Measurements from ENCODE around the gene PROX2.

Gene PROX2

DNA sequence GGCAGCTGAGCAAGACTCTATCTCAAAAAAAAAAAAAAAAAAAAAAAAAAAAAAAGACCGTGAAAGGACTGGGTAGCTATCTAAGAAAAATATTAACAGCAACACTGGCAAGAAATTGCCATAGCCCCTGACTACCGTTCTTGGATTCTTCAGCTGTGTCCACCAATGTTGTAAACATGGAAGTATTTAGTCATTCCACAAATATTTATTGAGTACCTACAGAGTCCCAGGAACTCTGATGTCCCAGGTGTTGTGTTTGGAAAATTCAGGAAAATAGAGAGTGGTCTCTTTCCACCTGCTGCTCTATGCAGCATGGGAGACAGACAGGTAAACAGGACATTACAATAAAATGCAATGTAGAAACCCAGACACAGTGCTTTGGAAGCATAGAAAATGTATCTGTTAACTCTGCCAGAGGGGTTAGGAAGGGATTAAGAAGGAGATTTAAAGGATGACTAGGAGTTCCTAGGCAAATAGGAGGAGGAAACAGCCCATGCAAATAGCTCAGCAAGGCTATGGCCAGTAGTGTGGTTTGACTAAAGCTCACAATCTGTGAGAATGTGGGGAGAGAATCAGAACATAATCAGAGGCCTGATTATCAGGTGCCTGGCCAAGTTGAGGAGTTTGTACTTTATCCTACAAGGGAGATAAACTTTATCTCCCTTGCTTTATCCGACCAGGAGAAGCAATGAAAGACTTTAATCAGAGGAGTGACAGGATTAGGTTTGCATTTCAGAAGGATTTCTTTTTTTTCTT lies 3.7 kb upstream of the PROX2 start:
- DNase-seq = no peak

DNA sequence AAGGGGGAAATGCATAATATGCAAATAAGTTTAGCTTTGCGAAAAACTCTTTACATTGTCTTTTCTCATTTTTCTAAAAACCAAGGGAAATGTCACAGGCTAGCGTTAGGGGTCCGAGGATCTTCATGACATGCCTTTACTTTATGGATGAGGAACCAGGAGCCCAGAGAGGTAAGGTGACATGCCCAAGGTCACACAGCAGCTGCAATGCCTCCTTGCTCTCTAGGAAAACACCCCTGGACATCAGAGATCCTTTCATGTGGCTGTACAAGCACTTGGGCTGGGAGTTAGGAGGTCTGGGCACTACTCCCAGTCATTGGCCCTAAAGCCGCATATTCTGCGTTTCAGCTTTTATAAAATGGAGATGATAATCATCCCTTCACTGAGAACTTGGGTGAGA lies 741 bp downstream of the PROX2 start:
- no peak for DNase-seq

DNA sequence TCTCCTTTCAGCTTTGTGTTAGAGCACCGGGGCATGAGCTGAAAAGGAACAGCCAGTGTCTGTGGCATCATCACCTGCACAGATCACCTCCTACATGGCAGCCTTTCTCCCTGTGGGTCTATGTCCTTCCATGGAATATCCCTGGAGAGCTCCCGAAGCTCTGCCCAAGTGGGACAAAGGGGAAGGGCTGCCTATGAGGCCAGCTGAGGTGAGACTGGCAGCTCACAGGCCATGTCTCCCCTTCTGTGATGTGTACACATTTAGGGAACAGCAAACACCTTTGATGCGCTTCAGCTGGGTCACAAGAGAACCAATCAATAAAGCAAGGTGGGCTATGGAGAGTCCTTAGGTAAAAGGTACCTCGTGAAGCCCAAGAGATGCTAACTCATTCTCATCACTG lies 4.1 kb downstream of the PROX2 start:
- no peak for DNase-seq

DNA sequence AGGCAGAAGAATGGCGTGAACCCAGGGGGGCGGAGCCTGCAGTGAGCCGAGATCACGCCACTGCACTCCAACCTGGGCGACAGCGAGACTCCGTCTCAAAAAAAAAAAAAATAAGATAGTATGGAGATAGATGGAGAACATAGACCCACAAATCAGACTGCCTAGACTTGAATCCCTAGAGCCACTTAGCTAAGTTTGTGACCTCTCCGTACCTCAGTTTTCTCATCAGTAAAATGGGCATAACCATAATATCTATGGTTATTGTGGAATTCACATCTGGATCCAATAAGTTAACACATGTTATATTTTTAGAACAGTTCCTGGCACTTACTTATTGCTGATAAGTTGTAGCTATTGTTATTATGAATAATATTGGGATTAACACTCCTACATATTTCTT lies 7.2 kb downstream of the PROX2 start:
- DNase-seq = no peak

DNA sequence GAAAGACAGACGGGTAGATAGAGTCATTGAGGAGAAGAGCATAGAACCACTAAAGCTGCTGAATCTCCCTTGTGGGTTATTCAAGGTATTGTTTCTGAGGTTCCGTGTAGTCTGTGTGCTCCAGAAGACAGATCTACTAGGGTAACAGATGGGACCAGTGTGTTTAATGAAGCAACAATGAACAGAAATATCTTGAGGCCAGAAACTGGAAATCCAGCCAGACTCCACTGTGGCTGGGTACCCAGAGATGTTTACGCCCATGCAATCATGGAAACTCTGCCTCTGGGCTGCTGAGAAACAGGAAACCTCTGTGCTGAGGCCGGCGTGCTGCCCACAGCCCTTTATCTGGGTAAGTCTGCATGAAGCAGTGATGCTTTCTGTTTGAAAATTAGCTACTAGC lies 8.3 kb downstream of the PROX2 start:
- peak; percentile 47 for DNase-seq

DNA sequence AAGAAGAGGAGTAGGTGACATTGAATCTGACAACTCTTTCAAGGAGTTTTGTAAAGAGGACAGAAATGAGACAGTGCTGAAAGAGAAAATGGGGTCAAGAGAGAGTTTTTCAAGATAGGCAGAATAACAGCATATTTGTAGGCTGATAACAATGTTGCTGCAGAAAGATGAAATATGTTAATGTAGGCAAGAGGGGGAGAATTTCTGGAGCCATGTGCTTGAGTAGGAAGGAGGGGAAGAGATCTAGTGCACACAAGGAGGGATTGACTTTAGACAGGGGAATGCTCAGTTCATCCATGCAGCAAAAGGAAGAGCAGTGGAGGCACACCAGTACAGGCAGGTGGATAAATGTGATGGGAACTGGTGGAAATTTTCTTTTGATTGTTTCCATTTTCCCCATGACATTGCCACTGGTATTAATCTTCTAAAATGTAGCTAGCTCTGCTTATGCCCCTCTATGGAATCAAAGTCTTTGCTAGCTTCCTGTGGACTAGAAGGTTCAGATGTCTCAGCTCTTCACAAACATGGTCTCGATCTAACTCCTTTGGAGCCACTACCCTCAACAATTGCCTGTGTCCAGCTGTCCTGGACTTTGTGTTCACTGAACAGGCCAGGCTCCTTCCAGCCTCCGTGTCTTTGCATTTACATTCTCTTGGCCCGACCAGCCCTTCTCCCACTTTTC lies 9.1 kb downstream of the PROX2 start:
- no peak for DNase-seq

DNA sequence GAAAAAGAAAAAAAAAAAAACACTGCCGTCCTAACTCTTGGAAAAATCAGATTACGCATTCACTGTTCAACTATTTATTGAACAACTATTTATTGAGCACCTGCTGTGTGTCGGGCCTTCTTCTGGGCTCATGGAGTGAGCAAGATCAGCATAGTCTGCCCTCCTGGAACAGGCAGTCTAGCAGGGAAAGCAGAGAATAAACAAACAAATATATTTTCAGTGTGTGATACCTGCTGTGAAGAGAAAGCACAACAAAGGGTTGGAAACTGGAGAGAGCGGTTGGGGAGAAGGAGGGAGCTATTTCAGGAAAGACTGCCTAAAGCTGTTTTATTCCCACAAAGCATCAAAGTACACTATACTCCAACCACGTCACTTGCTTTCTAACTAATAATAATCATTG lies 10.8 kb downstream of the PROX2 start:
- DNase-seq = no peak

DNA sequence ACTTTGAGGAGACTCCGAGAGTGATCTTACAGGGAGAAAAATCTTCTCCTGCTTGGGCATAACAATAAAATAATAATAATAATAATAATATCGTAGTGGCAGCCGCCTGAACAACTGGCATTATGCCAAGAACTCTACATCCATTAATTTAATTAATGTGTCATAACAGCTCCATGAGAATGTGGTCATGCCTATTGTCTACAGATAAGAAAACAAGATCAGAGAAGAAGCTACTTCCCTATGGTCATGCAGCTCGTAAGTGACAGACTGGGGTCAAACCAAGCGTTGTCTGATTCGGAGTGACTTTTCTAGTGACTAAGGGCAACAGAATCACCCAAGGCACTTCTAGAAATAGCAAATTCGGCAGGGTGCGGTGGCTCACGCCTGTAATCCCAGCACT lies 11.7 kb downstream of the PROX2 start:
- no peak for DNase-seq

DNA sequence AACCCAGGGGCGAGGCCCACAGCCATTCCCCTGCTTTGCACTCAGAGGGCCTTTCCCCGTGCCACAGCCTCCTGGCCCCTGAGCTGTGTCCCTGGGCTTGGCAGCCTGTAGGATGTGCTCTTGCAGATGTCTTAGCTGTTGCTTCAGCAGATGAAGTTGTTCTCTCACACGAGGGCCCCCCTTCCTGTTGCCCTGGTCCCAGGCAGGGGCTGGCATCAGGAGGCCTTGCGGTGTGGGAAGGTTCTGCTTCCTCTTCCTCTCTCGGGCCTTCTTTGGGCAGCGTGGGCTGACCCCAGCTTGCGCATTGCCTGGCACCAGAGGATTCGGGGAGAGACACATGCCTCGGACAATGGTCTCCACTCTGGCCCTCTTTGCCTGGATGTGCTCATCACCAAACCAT lies 12.7 kb downstream of the PROX2 start:
- no peak for DNase-seq

DNA sequence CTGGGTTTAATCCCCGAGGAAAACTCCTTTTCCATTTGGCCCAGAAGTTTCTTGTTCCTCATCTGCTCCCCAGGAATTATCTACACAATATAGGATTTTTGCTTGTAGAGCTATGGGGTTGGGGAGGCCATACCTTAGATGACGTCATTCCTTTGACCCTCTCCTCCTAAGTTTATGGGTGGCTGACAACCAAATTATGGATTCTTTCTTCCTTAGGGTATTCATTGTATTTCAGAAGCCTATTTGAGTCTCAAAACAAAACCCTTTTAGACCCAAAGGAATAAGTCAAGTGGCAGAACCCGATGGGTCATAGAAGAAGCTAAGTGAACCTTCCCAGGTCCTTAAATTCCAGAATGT lies 14.2 kb downstream of the PROX2 start:
- DNase-seq = no peak

DNA sequence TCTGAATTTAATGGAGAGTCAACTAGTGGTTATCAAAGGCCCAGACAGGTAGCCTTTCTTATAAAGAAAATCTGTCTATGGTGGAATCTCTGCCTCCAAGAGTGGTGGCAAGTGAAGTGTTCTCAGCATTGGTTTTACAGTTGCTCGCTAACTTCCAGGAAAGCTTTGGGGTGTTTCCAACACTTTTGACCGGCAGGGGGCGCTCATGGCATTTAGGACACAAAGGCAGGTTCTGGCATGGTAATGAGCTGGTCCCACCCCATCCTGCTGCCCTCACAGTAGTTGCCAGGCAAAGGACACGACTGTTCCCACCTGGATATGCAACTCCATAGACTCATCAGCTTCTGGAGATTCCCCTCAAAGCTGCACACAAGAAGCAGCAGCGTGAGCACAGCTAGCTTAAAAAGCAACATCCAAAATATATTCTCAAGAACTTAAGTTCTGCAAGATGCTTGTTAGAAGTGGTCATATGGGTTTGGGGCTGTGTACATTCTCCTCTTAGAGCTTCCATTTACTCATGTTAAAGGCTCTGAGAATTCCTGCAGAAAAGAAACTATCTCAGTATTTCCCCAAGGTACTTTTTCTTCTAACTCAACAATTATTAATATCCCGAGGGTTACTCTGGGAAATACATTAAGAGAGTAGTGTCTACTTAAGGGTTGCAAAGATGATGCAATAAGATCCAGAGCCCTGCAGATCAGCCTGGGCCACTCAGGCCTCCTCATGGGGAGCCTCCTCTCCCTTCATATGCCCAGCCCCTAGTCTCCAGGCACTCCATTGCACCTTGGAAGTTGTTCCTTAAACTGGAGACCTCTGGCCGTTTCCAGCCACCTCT lies 14.8 kb downstream of the PROX2 start:
- DNase-seq = peak; percentile 93

DNA sequence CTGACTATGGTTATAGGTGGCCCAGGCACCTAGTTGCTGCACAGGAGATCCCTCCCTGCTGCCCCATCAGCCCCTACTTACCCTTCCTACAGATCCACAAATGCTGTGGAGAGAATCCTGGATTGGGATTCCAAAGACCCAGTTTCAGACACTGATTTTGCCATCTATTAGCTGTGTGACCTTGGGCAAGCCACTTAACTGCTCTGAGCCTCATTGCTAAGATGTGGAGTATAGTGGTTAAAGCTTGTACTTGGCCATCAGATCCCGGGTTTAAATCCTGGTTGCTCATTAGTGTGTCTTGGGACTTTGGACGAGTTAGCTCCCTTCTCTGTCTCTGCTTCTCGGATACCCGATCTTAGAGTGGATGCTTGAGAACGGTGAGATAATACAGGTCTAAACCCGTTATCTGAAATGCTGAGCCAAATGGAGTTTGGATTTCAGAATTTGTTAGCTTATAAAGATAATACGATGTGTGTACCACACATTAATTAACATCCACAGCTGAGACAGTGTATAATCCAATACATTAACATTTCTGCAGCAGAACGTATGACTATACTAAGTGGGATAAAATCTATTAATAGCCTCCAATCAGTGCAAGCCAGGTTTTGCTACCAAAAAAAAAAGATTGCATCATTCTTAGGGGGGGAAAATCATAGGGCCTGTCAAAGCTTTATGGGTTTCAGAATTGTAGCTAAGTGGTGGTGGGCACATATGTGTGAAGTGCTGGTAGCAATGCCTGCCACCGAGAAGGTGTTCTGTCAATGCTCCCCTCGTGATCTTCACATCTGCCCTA lies 16.0 kb downstream of the PROX2 start:
- no peak for DNase-seq

DNA sequence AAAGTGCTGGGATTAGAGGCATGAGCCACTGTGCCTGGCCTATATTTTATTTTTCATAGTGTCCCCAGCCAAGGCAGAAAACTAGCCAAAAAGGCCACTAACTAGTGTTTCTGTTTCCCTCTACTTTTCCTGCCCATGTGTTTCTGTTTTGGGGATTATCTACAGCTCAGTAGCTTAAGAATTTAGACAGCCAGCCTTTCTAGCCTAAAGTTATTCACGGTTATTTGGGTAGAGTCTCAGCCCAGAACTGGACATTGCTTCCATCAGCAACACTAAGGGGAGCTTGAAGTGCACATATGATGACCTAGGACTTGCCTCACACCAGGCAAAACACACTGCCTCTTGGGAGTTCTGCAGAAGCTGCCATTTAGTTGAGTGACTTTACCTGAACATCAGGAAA lies 17.9 kb downstream of the PROX2 start:
- DNase-seq = no peak

DNA sequence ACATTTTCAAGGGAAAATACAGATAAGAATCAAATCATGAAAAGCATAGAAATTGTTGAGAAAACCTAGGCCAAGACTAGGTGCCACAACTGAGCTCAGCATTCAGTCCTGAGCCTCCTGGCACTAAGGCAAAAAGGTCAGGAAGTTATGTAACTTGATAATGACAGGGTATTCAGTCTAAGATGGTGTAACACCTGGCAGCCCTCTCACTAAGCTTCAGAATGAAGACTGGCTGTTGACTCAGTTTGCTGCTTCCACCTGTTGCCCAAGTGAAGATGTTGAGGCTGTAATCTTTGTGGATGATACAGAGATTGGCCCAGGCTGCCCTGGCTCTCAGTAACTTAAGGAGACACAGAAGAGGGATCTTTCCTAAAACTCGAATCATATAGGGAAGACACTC lies 19.6 kb downstream of the PROX2 start:
- DNase-seq = no peak

DNA sequence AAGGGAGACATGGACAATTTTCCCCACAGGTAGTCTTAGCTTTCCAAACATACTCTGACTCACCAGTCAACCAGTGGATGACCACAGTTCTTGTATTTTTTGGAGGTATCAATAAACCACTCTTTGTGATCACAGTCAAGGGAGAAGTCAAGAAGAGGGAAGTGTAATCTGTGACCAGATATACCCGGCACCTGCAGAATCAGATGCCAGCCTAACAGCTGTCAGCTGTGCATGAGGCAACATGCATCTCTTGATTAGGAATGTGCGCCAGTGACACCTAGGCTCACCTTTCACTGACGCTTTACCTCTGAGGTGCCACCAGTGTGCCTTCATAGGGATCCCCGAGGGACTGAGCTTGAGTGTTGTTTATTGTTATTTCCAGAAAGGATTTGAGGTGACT lies 20.0 kb downstream of the PROX2 start:
- no peak for DNase-seq

DNA sequence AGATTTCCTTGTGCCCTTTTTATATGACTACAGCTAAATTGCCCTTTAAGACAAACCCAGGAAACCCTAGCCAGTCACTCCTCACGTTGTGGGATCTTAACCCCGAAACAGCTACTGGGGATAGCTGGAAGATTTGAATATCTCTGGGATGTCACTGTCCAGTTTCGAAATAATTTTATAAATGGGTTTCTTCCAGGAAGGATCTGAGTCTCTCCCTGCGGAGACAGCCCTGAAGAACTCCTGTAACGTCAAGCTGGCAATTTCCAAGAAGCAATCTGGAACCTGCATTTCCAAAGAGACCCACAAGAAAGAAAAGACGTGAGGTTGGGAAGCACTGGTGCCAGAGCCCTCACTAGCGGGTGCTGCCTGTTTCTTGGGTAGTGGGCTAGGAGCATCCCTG lies 20.9 kb downstream of the PROX2 start:
- DNase-seq = no peak

DNA sequence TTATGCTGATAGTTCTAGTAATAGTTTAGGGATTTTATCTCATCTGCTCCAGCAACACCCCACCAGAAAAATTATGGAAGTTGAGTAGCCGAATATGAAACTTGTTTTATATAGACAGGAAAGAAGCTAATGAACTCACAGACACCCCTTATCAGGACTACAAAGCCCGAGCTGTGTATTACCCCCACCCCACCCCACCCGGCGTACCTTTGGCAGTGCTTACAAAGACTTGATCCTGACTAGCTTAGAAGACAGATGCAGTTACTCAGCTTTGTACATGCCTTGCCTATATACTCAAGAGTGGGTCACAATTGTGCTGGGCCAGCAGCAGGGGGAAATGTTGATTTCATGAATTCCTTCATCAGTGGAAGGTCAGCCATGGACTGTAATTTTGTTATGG lies 22.4 kb downstream of the PROX2 start:
- no peak for DNase-seq

DNA sequence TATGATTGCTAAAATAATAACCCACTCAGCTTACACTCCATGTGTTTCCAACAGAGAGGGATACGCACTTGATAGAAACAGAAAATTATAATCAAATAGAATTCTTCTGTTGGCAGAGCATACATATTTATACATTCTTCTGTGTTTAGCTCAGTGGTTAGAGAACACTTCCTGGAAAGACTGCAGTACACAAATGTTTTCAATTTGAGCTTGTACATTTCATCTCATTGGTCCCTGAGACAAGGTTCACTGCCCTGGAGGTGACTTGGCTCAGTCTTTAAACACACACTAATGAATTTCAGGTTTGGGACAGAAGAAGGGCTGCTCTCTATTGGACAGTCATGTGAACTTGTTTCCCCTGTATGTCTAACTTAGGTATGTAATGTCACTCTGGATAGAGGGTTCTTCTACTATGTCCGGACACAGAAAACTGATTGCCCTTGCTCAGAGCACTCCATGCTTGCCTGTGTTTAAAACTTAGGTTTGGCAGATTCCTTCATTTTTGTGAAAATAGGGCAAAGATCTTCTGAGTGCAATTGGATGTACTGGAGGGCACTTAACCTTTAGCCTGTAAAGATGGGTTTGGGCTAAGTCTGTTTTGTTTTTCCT lies 22.9 kb downstream of the PROX2 start:
- DNase-seq = no peak

DNA sequence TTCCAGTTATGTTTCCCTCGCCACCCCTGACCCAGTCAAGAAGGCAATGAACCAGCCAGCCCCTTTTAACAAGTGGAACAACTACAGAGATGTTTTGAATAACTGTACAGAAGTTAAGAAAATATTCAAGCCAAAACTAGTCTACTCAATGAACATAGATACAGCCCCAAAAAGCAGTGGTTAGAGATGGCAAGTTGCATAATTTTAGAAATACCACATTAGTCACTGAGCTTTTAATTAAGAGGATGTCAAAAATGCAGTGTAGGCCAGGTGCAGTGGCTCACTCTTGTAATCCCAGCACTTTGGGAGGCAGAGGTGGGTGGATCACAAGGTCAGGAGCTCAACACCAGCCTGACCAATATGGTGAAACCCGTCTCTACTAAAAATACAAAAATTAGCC lies 27.2 kb downstream of the PROX2 start:
- DNase-seq = no peak

DNA sequence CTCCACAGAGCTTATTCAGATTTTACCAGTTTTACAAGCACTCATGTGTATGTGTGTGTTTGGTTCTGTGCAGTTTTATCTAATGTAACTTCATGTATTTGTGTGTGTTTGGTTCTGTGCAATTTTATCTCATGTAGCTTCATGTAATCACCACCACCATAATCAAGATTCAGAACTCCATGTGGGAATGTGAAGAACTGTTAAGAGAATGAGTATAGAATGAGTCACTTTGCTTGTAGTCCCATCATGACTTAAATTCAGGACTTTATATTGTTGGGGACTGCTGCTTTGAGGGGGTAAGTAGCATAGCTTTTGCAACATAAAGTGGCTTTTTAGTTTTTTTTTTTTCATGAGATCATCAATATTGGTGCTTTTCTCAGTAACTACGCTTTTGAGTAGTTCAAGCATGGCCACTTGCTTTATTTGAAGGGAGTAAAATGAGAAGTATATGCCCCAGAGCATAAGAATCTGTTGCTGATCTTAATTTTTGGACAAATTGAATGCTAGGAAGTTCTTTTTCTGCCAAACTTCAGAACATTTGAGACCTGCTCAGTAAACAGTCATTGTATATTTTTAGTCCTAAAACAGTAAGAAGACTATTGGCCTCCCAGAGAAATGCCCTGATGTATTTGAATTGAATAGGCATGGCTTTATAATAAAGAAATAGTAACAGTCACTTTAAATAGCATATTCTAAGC lies 28.8 kb downstream of the PROX2 start:
- no peak for DNase-seq

DNA sequence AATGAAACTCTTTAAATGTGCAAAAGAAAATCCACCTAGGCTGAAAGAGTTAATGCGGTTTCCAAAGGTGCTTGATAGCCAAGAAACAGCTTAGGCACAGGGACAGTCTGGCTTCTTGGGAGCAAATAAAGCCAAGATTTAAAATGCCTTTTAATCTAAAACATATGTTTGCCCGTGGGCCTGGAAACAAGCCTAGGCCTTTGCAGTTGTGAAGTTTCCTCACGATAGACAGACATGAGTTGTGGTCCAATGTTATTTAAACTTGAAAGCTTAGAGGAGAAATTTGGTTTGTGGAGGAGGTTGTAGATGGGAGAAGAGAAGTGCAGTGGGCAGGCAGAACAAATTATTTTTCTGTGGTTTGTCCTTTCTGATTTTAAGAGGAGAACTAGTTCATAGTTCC lies 29.8 kb downstream of the PROX2 start:
- DNase-seq = no peak

DNA sequence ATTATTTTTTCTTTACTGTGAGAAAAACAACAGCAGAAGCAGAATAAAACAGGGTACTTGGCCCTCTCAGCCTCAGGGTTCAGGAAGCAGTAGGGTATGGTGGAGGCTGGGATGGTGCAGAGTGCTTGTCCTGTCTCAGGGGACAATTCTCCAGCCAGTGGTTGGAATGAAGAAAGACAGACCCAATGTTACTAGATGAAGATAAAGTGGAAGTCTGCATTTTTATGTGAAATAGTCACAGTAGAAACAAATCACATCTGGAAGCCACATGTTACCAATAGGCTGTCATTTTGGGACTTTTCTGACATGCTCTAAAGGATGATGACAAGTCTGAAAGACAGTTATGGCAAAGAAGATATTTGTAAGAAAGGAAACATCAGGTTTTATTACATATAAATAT lies 32.3 kb downstream of the PROX2 start:
- DNase-seq = no peak

All from activated CD4-positive, alpha-beta T cell treated with anti-CD3 and anti-CD28 coated beads, Interleukin-2, Interleukin-6, amounts not matched to agents 100 ng/mL and 50 ng/mL, durations not matched to agents 16 hours and 8 hours (primary cell).